ENCODE measurements around the gene GPATCH1. TPM values are rescaled to one million over a fixed set of nuclear protein-coding genes. Genes with fewer than 3 reads are reported as not detected.

The GPATCH1 gene
- total RNA-seq, 1 experiment from 2014 or later: 2.9 TPM

GRCh38 chr19:33067121-33067520, 13.9 kb upstream of the GPATCH1 start:
- Histone ChIP-seq H3K27ac (ENCODE audit: low read length) (no peak overlapping the region), H3K4me2 (ENCODE audit: low read depth, low read length, poor library complexity, severe bottlenecking) (no peak overlapping the region), H4K20me1 (ENCODE audit: insufficient read depth, low read depth, low read length) (0 out of 2 replicates have a peak, but pooled peaks cover 7% of the 10 kb centered on the region), H3K9me2 (replicated peaks; ENCODE audit: insufficient read depth, low read length) (no peaks in the 10 kb centered on the region), H3K9me3 (ENCODE audit: low read length) (no peaks in the 10 kb centered on the region), H2AFZ (ENCODE audit: low read length) (no peak overlapping the region), H3K4me3 (ENCODE audit: low read length) (no peak overlapping the region), H3K4me1 (ENCODE audit: low read length) (peaks cover 17% of the 10 kb centered on the region), H3K36me3 (ENCODE audit: insufficient read depth, low read length) (no peaks in the 10 kb centered on the region), H3K27me3 (ENCODE audit: low read length) (no peaks in the 10 kb centered on the region), H3K79me2 (ENCODE audit: low read length) (peaks cover 13% of the 10 kb centered on the region), H3K9ac (ENCODE audit: low read length) (no peak overlapping the region)
- no peak for DNase-seq

- no peak for DNase-seq
- H3K4me1 ChIP-seq (ENCODE audit: low read length): no peaks in the 10 kb centered on the region
- H3K79me2 ChIP-seq (ENCODE audit: low read length): no peaks in the 10 kb centered on the region
These were observed 9.1 kb upstream of the GPATCH1 start for GRCh38 chr19:33071887-33072286.

GRCh38 chr19:33075519-33075918, 5.5 kb upstream of the GPATCH1 start:
- Histone ChIP-seq H3K9me2 (replicated peaks; ENCODE audit: insufficient read depth, low read length) (no peaks in the 10 kb centered on the region), H3K27ac (ENCODE audit: low read length) (no peak overlapping the region), H3K27me3 (ENCODE audit: low read length) (no peaks in the 10 kb centered on the region), H3K4me2 (ENCODE audit: low read depth, low read length, poor library complexity, severe bottlenecking) (no peak overlapping the region), H3K4me3 (ENCODE audit: low read length) (no peak overlapping the region), H3K4me1 (ENCODE audit: low read length) (peaks cover 10% of the 10 kb centered on the region), H3K79me2 (ENCODE audit: low read length) (no peaks in the 10 kb centered on the region), H4K20me1 (ENCODE audit: insufficient read depth, low read depth, low read length) (no peaks in the 10 kb centered on the region), H3K9ac (ENCODE audit: low read length) (no peak overlapping the region), H3K9me3 (ENCODE audit: low read length) (no peaks in the 10 kb centered on the region), H2AFZ (ENCODE audit: low read length) (no peak overlapping the region), H3K36me3 (ENCODE audit: insufficient read depth, low read length) (no peaks in the 10 kb centered on the region)
- no peak for DNase-seq

More at GRCh38 chr19:33071887-33072286, 9.1 kb upstream of the GPATCH1 start:
- Histone ChIP-seq H3K9me2 (replicated peaks; ENCODE audit: insufficient read depth, low read length) (no peaks in the 10 kb centered on the region), H3K9ac (ENCODE audit: low read length) (no peak overlapping the region), H3K36me3 (ENCODE audit: insufficient read depth, low read length) (no peaks in the 10 kb centered on the region), H3K4me3 (ENCODE audit: low read length) (no peak overlapping the region), H4K20me1 (ENCODE audit: insufficient read depth, low read depth, low read length) (no peaks in the 10 kb centered on the region), H3K9me3 (ENCODE audit: low read length) (no peaks in the 10 kb centered on the region), H3K4me2 (ENCODE audit: low read depth, low read length, poor library complexity, severe bottlenecking) (no peak overlapping the region), H3K27me3 (ENCODE audit: low read length) (no peaks in the 10 kb centered on the region), H2AFZ (ENCODE audit: low read length) (no peak overlapping the region), H3K27ac (ENCODE audit: low read length) (no peak overlapping the region)

- no peaks in the 10 kb centered on the region for H3K9me3 ChIP-seq (ENCODE audit: low read length)
- H2AFZ ChIP-seq (ENCODE audit: low read length): no peak overlapping the region
- H3K79me2 ChIP-seq (ENCODE audit: low read length): peaks cover 21% of the 10 kb centered on the region
- H3K4me3 ChIP-seq (ENCODE audit: low read length): no peak overlapping the region
- no peak for DNase-seq
- H3K36me3 ChIP-seq (ENCODE audit: insufficient read depth, low read length): peaks cover 8% of the 10 kb centered on the region; the same call in 1 of the 2 replicates
- H3K4me2 ChIP-seq (ENCODE audit: low read depth, low read length, poor library complexity, severe bottlenecking): no peak overlapping the region
- no peaks in the 10 kb centered on the region for H3K9me2 ChIP-seq (replicated peaks; ENCODE audit: insufficient read depth, low read length)
- H3K27me3 ChIP-seq (ENCODE audit: low read length): no peaks in the 10 kb centered on the region
- no peak overlapping the region for H3K9ac ChIP-seq (ENCODE audit: low read length)
- no peak overlapping the region for H3K27ac ChIP-seq (ENCODE audit: low read length)
- no peaks in the 10 kb centered on the region for H4K20me1 ChIP-seq (ENCODE audit: insufficient read depth, low read depth, low read length)
- H3K4me1 ChIP-seq (ENCODE audit: low read length): peaks cover 12% of the 10 kb centered on the region
These were observed 4.7 kb downstream of the GPATCH1 start for GRCh38 chr19:33085570-33086128.

GRCh38 chr19:33086955-33087354, 6.0 kb downstream of the GPATCH1 start:
- Histone ChIP-seq H2AFZ (ENCODE audit: low read length) (no peak overlapping the region), H3K4me2 (ENCODE audit: low read depth, low read length, poor library complexity, severe bottlenecking) (no peak overlapping the region), H3K36me3 (ENCODE audit: insufficient read depth, low read length) (peaks cover 8% of the 10 kb centered on the region; the same call in 1 of the 2 replicates), H3K9me3 (ENCODE audit: low read length) (no peaks in the 10 kb centered on the region), H3K4me3 (ENCODE audit: low read length) (no peak overlapping the region), H3K4me1 (ENCODE audit: low read length) (peaks cover 7% of the 10 kb centered on the region), H3K9me2 (replicated peaks; ENCODE audit: insufficient read depth, low read length) (no peaks in the 10 kb centered on the region), H3K9ac (ENCODE audit: low read length) (no peak overlapping the region), H3K27me3 (ENCODE audit: low read length) (no peaks in the 10 kb centered on the region), H3K79me2 (ENCODE audit: low read length) (peaks cover 12% of the 10 kb centered on the region), H3K27ac (ENCODE audit: low read length) (no peak overlapping the region), H4K20me1 (ENCODE audit: insufficient read depth, low read depth, low read length) (no peaks in the 10 kb centered on the region)
- DNase-seq: no peak

- Histone ChIP-seq H3K4me2 (ENCODE audit: low read depth, low read length, poor library complexity, severe bottlenecking) (no peak overlapping the region), H3K4me1 (ENCODE audit: low read length) (no peaks in the 10 kb centered on the region), H3K9me3 (ENCODE audit: low read length) (no peaks in the 10 kb centered on the region), H3K27ac (ENCODE audit: low read length) (no peak overlapping the region), H3K79me2 (ENCODE audit: low read length) (no peaks in the 10 kb centered on the region; the same call in 1 of the 2 replicates), H3K9me2 (replicated peaks; ENCODE audit: insufficient read depth, low read length) (no peaks in the 10 kb centered on the region), H3K4me3 (ENCODE audit: low read length) (no peak overlapping the region), H3K9ac (ENCODE audit: low read length) (no peak overlapping the region), H3K27me3 (ENCODE audit: low read length) (no peaks in the 10 kb centered on the region), H2AFZ (ENCODE audit: low read length) (no peak overlapping the region), H3K36me3 (ENCODE audit: insufficient read depth, low read length) (peaks cover 8% of the 10 kb centered on the region; the same call in 1 of the 2 replicates), H4K20me1 (ENCODE audit: insufficient read depth, low read depth, low read length) (no peaks in the 10 kb centered on the region)
- DNase-seq: no peak
These were observed 8.0 kb downstream of the GPATCH1 start for GRCh38 chr19:33089010-33089409.

GRCh38 chr19:33090179-33090578, 9.2 kb downstream of the GPATCH1 start:
- Histone ChIP-seq H3K9ac (ENCODE audit: low read length) (no peak overlapping the region), H3K27ac (ENCODE audit: low read length) (no peak overlapping the region), H2AFZ (ENCODE audit: low read length) (no peak overlapping the region), H3K9me3 (ENCODE audit: low read length) (no peaks in the 10 kb centered on the region), H4K20me1 (ENCODE audit: insufficient read depth, low read depth, low read length) (no peaks in the 10 kb centered on the region), H3K27me3 (ENCODE audit: low read length) (no peaks in the 10 kb centered on the region), H3K4me3 (ENCODE audit: low read length) (no peak overlapping the region), H3K4me1 (ENCODE audit: low read length) (no peaks in the 10 kb centered on the region), H3K9me2 (replicated peaks; ENCODE audit: insufficient read depth, low read length) (no peaks in the 10 kb centered on the region), H3K36me3 (ENCODE audit: insufficient read depth, low read length) (peaks cover 8% of the 10 kb centered on the region; the same call in 1 of the 2 replicates), H3K4me2 (ENCODE audit: low read depth, low read length, poor library complexity, severe bottlenecking) (no peak overlapping the region), H3K79me2 (ENCODE audit: low read length) (no peaks in the 10 kb centered on the region)
- no peak for DNase-seq

- no peak overlapping the region for H2AFZ ChIP-seq (ENCODE audit: low read length)
- no peaks in the 10 kb centered on the region for H4K20me1 ChIP-seq (ENCODE audit: insufficient read depth, low read depth, low read length)
- H3K36me3 ChIP-seq (ENCODE audit: insufficient read depth, low read length): peaks cover 13% of the 10 kb centered on the region; the same call in 1 of the 2 replicates
- no peak for DNase-seq
- H3K27ac ChIP-seq (ENCODE audit: low read length): no peak overlapping the region
- H3K4me1 ChIP-seq (ENCODE audit: low read length): no peaks in the 10 kb centered on the region
- no peaks in the 10 kb centered on the region for H3K9me2 ChIP-seq (replicated peaks; ENCODE audit: insufficient read depth, low read length)
- no peaks in the 10 kb centered on the region for H3K27me3 ChIP-seq (ENCODE audit: low read length)
- H3K9ac ChIP-seq (ENCODE audit: low read length): no peak overlapping the region
- H3K4me2 ChIP-seq (ENCODE audit: low read depth, low read length, poor library complexity, severe bottlenecking): no peak overlapping the region
- no peak overlapping the region for H3K4me3 ChIP-seq (ENCODE audit: low read length)
- no peaks in the 10 kb centered on the region for H3K79me2 ChIP-seq (ENCODE audit: low read length)
- H3K9me3 ChIP-seq (ENCODE audit: low read length): no peaks in the 10 kb centered on the region
These were observed 12.6 kb downstream of the GPATCH1 start for GRCh38 chr19:33093420-33094210.
